Sigmoid colon (tissue), 7 donors: ENCODE data around the gene BATF. TPM values are rescaled to one million over a fixed set of nuclear protein-coding genes. Genes with fewer than 3 reads are reported as not detected.
A peak's percentile ranks its signal among the peaks of the same experiment; 100 is the strongest.

Source experiments
- DNase-seq: peaks from one replicate; pipeline ENCODE4 v3.0.0-alpha.2; 2019
- H3K27ac ChIP-seq, 4 donors: fragments of 200-600 bp; sonication (generic); one replicate each; pipeline ENCODE4 v1.5.1; 2016 to 2019; ENCODE audit warnings: mild to moderate bottlenecking in 1 of 4
- H3K27me3 ChIP-seq, 3 donors: fragments of 200-600 bp; sonication (generic); one replicate each; pipeline ENCODE4 v1.5.1; 2019; ENCODE audit warnings: mild to moderate bottlenecking in 1 of 3
- H3K36me3 ChIP-seq, 4 donors: fragments of 200-600 bp; sonication (generic); one replicate each; pipeline ENCODE4 v1.5.1; 2016 to 2019
- H3K4me1 ChIP-seq, 4 donors: fragments of 200-600 bp; sonication (generic); one replicate each; pipeline ENCODE4 v1.5.1; 2017 to 2019
- H3K4me3 ChIP-seq, 4 donors: fragments of 200-600 bp; sonication (generic); one replicate each; pipeline ENCODE4 v1.5.1; 2017 to 2019; ENCODE audit warnings: mild to moderate bottlenecking in 2 of 4, moderate library complexity in 1 of 4
- H3K9me3 ChIP-seq, 4 donors: fragments of 200-600 bp in 3 of 4; sonication (generic) in 3 of 4; one replicate each; pipeline versions ENCODE4 v1.5.1 to v1.6.1; 2013 to 2019
- EP300 ChIP-seq, 4 donors: sonication (generic); formaldehyde crosslinking; IDR thresholded peaks; one replicate each; pipeline ENCODE4 v1.6.1; 2017; ENCODE audit warnings: antibody characterized with exemption in 4 of 4
- POLR2A ChIP-seq, 2 donors: fragments of 450-650 bp; IDR thresholded peaks; one replicate each; pipeline ENCODE4 v1.6.1; 2016; ENCODE audit warnings: antibody characterized with exemption in 2 of 2, mild to moderate bottlenecking in 2 of 2, moderate library complexity in 2 of 2
- POLR2AphosphoS5 ChIP-seq, 4 donors: sonication (generic); formaldehyde crosslinking; IDR thresholded peaks; one replicate each; pipeline ENCODE4 v1.6.1; 2017; ENCODE audit warnings: antibody characterized with exemption in 4 of 4
- WGBS, 2 donors: extraction: QIAGEN DNeasy Blood & Tissue Kit; methylation state at CpG; one replicate each; pipeline ENCODE4 v1.1.7; 2013; 5-methylcytosine and 5-hydroxymethylcytosine counted together
- intact Hi-C: fragments of 100-400 bp; cut with DNase I; formaldehyde crosslinking; loops from one replicate; pipeline ENCODE4 v1.15.1; 2023
- polyA plus RNA-seq, 3 donors: library from polyadenylated mRNA; stranded (reverse); fragments of 200-250 nt; gene quantifications; one replicate each; pipeline ENCODE4 v1.2.3, GENCODE V29; 2013
- total RNA-seq, 4 donors: library from RNA; depleted of rRNA; stranded (reverse); fragments of >200 nt; gene quantifications; one replicate each; pipeline ENCODE4 v1.1.0, GENCODE V29; 2016
- TF ChIP-seq, protein P1 (sequence below), 4 experiments: fragments of 450-650 bp in 3 of 4; fragments of 200-600 bp in 1 of 4; IDR thresholded peaks; one replicate each; pipeline ENCODE4 v1.5.1; 2016 to 2019; ENCODE audit warnings: antibody characterized with exemption in 4 of 4, mild to moderate bottlenecking in 3 of 4, moderate library complexity in 2 of 4
- donor health status: healthy with polysubstance abuse.
- donor health status: Bipolar disorder and iron deficiency.
- donor health status: healthy.

Gene BATF
- total and polyA plus RNA-seq, 7 donors = 1.6 to 17.1 (median 5.2) TPM; not detected in 1

DNA sequence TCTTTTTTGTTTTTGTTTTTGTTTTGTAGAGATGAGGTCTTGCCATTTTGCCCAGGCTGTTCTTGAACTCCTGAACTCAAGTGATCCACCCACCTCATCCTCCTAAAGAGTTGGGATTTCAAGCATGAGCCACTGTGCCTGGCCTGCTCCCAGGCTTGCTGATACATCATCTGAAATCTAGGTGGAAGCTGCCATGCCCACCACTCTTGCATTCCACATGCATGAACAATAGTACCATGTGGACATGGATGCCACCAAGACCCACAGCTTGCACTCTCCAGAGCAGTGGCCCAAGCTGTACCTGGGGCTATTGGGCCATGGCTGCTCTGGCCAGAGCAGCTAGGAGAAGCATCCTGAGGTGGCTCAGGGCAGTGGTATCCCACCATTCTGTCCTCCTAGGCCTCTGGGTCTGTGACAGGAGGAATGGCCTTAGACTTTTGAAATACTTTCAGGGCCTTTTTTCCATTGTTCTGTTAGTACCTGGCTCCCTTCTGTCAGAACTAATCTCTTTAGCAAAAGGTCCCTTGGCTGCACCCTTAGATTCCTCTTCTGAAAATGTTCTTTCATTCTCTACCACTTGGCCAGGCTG is 69.8 kb downstream of the BATF start:
- Histone ChIP-seq H3K36me3 (no peaks in the 10 kb centered on the region), H3K9me3 (no peaks in the 10 kb centered on the region), H3K4me3 (no peak overlapping the region), H3K27ac (no peak overlapping the region), H3K4me1 (no peaks in the 10 kb centered on the region), H3K27me3 (no peaks in the 10 kb centered on the region)
- intact Hi-C loops = no loop called here
- peak; percentile 30 for DNase-seq
- TF ChIP-seq, protein P1, sequence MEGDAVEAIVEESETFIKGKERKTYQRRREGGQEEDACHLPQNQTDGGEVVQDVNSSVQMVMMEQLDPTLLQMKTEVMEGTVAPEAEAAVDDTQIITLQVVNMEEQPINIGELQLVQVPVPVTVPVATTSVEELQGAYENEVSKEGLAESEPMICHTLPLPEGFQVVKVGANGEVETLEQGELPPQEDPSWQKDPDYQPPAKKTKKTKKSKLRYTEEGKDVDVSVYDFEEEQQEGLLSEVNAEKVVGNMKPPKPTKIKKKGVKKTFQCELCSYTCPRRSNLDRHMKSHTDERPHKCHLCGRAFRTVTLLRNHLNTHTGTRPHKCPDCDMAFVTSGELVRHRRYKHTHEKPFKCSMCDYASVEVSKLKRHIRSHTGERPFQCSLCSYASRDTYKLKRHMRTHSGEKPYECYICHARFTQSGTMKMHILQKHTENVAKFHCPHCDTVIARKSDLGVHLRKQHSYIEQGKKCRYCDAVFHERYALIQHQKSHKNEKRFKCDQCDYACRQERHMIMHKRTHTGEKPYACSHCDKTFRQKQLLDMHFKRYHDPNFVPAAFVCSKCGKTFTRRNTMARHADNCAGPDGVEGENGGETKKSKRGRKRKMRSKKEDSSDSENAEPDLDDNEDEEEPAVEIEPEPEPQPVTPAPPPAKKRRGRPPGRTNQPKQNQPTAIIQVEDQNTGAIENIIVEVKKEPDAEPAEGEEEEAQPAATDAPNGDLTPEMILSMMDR (IDR thresholded peaks at IDR 0.05) = no peak
- TF ChIP-seq POLR2A (IDR thresholded peaks at IDR 0.05) (no peak), POLR2AphosphoS5 (IDR thresholded peaks at IDR 0.05) (no peak), EP300 (IDR thresholded peaks at IDR 0.05) (no peak)

DNA sequence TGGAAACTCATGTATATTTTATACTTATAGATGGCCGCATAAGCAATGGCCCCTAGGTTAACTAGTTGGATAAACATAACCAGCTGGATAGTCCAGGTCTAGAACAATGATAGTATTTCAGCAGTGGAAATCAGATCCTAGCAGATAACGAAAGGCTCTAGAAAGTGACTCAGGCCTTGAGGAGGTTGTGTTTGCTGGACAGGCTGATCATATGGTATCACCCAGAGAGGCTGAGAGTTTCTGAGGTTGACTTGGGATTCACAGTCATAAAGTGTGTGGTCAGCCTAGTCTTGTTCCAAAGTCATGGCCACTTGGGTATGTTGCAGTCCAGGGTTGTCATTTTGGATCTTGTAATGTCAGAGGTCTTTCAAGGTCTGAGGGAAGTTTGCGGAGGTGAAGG is 73.0 kb downstream of the BATF start:
- intact Hi-C loops = no loop called here
- Histone ChIP-seq H3K36me3 (no peaks in the 10 kb centered on the region), H3K4me1 (no peaks in the 10 kb centered on the region), H3K9me3 (no peaks in the 10 kb centered on the region), H3K27ac (no peak overlapping the region), H3K27me3 (no peaks in the 10 kb centered on the region), H3K4me3 (no peak overlapping the region)
- 95 to 96% methylated on average over 3 of the region's 3 CpGs for WGBS, 2 donors
- no peak for TF ChIP-seq POLR2AphosphoS5 (IDR thresholded peaks at IDR 0.05)
- TF ChIP-seq POLR2A (IDR thresholded peaks at IDR 0.05) = no peak
- TF ChIP-seq EP300 (IDR thresholded peaks at IDR 0.05) = no peak
- TF ChIP-seq, protein P1 (IDR thresholded peaks at IDR 0.05) = no peak
- DNase-seq = no peak

Other genes with a start within 250 kb of the BATF start
- 1,000 to 10,000 TPM in 1 of 4 donors, 100 to 1,000 TPM in 3; 172 to 1,048 (median 650) TPM for gene FOS, start 243.6 kb upstream of the BATF start, total RNA-seq
- 100 to 1,000 TPM; 108 to 374 (median 306) TPM for gene FOS, start 243.6 kb upstream of the BATF start, polyA plus RNA-seq
- 10 to 100 TPM; 54.9 to 90.0 (median 58.0) TPM for gene JDP2, start 94.4 kb upstream of the BATF start, total RNA-seq
- gene JDP2, start 94.4 kb upstream of the BATF start, polyA plus RNA-seq = 10 to 100 TPM; 24.5 to 46.8 (median 32.8) TPM
- gene FLVCR2, start 56.2 kb downstream of the BATF start, total RNA-seq = 1 to 10 TPM; 2.4 to 3.0 (median 2.8) TPM
- gene FLVCR2, start 56.2 kb downstream of the BATF start, polyA plus RNA-seq = 10 to 100 TPM in 1 of 3 donors, 1 to 10 TPM in 2; 3.6 to 14.8 (median 4.9) TPM
- gene ERG28, start 138.4 kb downstream of the BATF start, total RNA-seq = 1 to 10 TPM; 5.0 to 8.9 (median 7.3) TPM
- gene ERG28, start 138.4 kb downstream of the BATF start, polyA plus RNA-seq = 10 to 100 TPM; 10.2 to 25.3 (median 11.3) TPM
- 10 to 100 TPM; 17.9 to 36.6 (median 22.1) TPM for gene TTLL5, start 138.8 kb downstream of the BATF start, total RNA-seq
- 10 to 100 TPM in 2 of 3 donors, 1 to 10 TPM in 1; 4.8 to 12.5 (median 10.4) TPM for gene TTLL5, start 138.8 kb downstream of the BATF start, polyA plus RNA-seq